T-cell (primary cell): ENCODE data around the gene CLOCK. TPM values are rescaled to one million over a fixed set of nuclear protein-coding genes. Genes with fewer than 3 reads are reported as not detected.

Experiments
- ATAC-seq, 4 experiments: fragments of 200-7000 bp in 3 of 4; fragments of 150-1000 bp in 1 of 4; cut with Tn5 transposase; replicated peaks in 1 of 4; 1 replicate in 3 of 4; 2 replicates in 1 of 4; pipeline ENCODE4 v1.10.0; 2021; ENCODE audit warnings: moderate library complexity in 3 of 4, mild to moderate bottlenecking in 2 of 4, moderate number of reproducible peaks in 1 of 4
- CTCF ChIA-PET, 2 donors: fragments of 300-600 bp; sonication (Branson Sonifier 250); formaldehyde crosslinking; loops; one replicate each; lab custom pipeline; 2022; ENCODE audit warnings: antibody characterized with exemption in 2 of 2; lab: Charles Lee
- POLR2A ChIA-PET, 2 donors: fragments of 300-600 bp; sonication (Branson Sonifier 250); formaldehyde crosslinking; loops; one replicate each; lab custom pipeline; 2022; ENCODE audit warnings: antibody characterized with exemption in 2 of 2; lab: Charles Lee
- DNase-seq, 35 experiments: peaks; one replicate each; pipeline versions ENCODE4 v3.0.0 to v3.0.0-alpha.2; 2013 to 2023
- H3K27ac ChIP-seq: one replicate; pipeline ENCODE4 v1.5.1; 2013; ENCODE audit warnings: low read length
- H3K27me3 ChIP-seq, 2 experiments: replicated peaks in 1 of 2; 1 replicate in 1 of 2; 2 replicates in 1 of 2; pipeline versions ENCODE4 v1.6.1 to v1.7.0; 2013; ENCODE audit warnings: low read length in 1 of 2, mixed read lengths in 1 of 2; ENCODE audit not compliant: control insufficient read depth in 2 of 2, insufficient read depth in 2 of 2; ENCODE audit errors: extremely low read depth in 1 of 2
- H3K36me3 ChIP-seq, 2 donors: 1 replicate in 1 of 2; 2 replicates in 1 of 2; pipeline versions ENCODE4 v1.6.1 to v1.7.0; 2013; ENCODE audit warnings: low read length in 1 of 2; ENCODE audit not compliant: control insufficient read depth in 2 of 2, insufficient read depth in 1 of 2; ENCODE audit errors: extremely low read depth in 1 of 2
- H3K4me1 ChIP-seq, 2 experiments: 1 replicate in 1 of 2; 2 replicates in 1 of 2; pipeline versions ENCODE4 v1.6.1 to v1.7.0; 2013; ENCODE audit warnings: low read length in 2 of 2, mixed read lengths in 1 of 2; ENCODE audit not compliant: insufficient read depth in 2 of 2, control insufficient read depth in 1 of 2; ENCODE audit errors: extremely low read depth in 1 of 2
- H3K4me3 ChIP-seq, 2 donors: 1 replicate in 1 of 2; 2 replicates in 1 of 2; pipeline versions ENCODE4 v1.5.1 to v1.7.0; 2013; ENCODE audit warnings: mild to moderate bottlenecking in 2 of 2, low read length in 1 of 2, moderate library complexity in 1 of 2; ENCODE audit not compliant: control insufficient read depth in 1 of 2; ENCODE audit errors: extremely low read depth in 1 of 2
- H3K9me3 ChIP-seq: 2 replicates; pipeline ENCODE4 v1.7.0; 2013
- H3K27ac Mint-ChIP-seq, 2 donors: one replicate each; pipeline ENCODE4 v1.8.0; 2020 to 2021; ENCODE audit warnings: mild to moderate bottlenecking in 2 of 2, mixed read lengths in 2 of 2
- H3K27me3 Mint-ChIP-seq, 2 donors: one replicate each; pipeline ENCODE4 v1.8.0; 2021 to 2022; ENCODE audit warnings: mixed read lengths in 2 of 2
- H3K36me3 Mint-ChIP-seq: one replicate; pipeline ENCODE4 v1.8.0; 2021; ENCODE audit warnings: mixed read lengths
- H3K4me1 Mint-ChIP-seq, 3 donors: one replicate each; pipeline ENCODE4 v1.8.0; 2020 to 2022; ENCODE audit warnings: mixed read lengths in 3 of 3, mild to moderate bottlenecking in 1 of 3
- H3K4me3 Mint-ChIP-seq, 3 donors: one replicate each; pipeline ENCODE4 v1.8.0; 2020 to 2022; ENCODE audit warnings: mild to moderate bottlenecking in 3 of 3, mixed read lengths in 3 of 3, moderate library complexity in 3 of 3
- H3K9me3 Mint-ChIP-seq, 3 donors: one replicate each; pipeline ENCODE4 v1.8.0; 2020 to 2022; ENCODE audit warnings: mixed read lengths in 3 of 3
- WGBS: methylation state at CpG from one replicate; pipeline ENCODE4 v1.1.5; 2013; ENCODE audit warnings: missing lambda C conversion rate; ENCODE audit not compliant: insufficient coverage; 5-methylcytosine and 5-hydroxymethylcytosine counted together
- total RNA-seq, 35 experiments: library from RNA in 6 of 35; stranded (reverse) in 6 of 35; fragments of 120-200 nt in 1 of 35; gene quantifications; one replicate each; pipeline versions ENCODE4 v1.2.1 to v1.2.4 and lab custom pipeline; 2013 to 2026

The CLOCK gene
- total RNA-seq, 5 donors from 2014 or later (not counting 1 experiment from before 2014, with no cell fraction given), result 9.5 to 16.0 (median 11.6) TPM

- Histone ChIP-seq H3K36me3 (peaks cover 10 to 57% of the 10 kb centered on the region in 2 donors), H3K27ac (no peak overlapping the region), H3K9me3 (no peaks in the 10 kb centered on the region), H3K27me3 (no peaks in the 10 kb centered on the region), H3K4me1 (no peaks in the 10 kb centered on the region), H3K4me3 (no peak overlapping the region)
- 100% methylated on average over 1 of the region's 3 CpGs for WGBS
- ATAC-seq, result no peak
- ChIA-PET POLR2A (no interaction called here), CTCF (no interaction called here)
- H3K4me3 Mint-ChIP-seq, result no peak overlapping the region
- peaks cover 36% of the 10 kb centered on the region for H3K36me3 Mint-ChIP-seq
- H3K9me3 Mint-ChIP-seq, result no peaks in the 10 kb centered on the region
- no peak overlapping the region for H3K27ac Mint-ChIP-seq
- H3K4me1 Mint-ChIP-seq, result peaks cover 0 to 10% (median 4%) of the 10 kb centered on the region in 3 donors
- H3K27me3 Mint-ChIP-seq, result no peaks in the 10 kb centered on the region
- no peak for DNase-seq
Measured at GRCh38 chr4:55416176-55416575, 130.5 kb downstream of the CLOCK start.

- Histone ChIP-seq H3K4me1 (peaks cover 2 to 6% of the 10 kb centered on the region in 2 experiments), H3K4me3 (no peak overlapping the region), H3K27me3 (no peaks in the 10 kb centered on the region), H3K27ac (no peak overlapping the region), H3K9me3 (no peaks in the 10 kb centered on the region), H3K36me3 (peaks cover 5 to 35% of the 10 kb centered on the region in 2 donors)
- ATAC-seq (no peak), DNase-seq (no peak)
- WGBS, result 94% methylated on average over 3 of the region's 6 CpGs
- H3K4me1 Mint-ChIP-seq, result peaks cover 21 to 39% (median 34%) of the 10 kb centered on the region in 3 donors
- peaks cover 20% of the 10 kb centered on the region for H3K36me3 Mint-ChIP-seq
- ChIA-PET CTCF (no interaction called here), POLR2A (interaction anchor here in 1 of 2 donors (0.6 kb wide), 1 partner anchor 83 kb away, joined by 4 read pairs; no protein-coding TSS in a partner anchor)
- no peaks in the 10 kb centered on the region for H3K9me3 Mint-ChIP-seq
- H3K4me3 Mint-ChIP-seq, result no peak overlapping the region
- no peak overlapping the region for H3K27ac Mint-ChIP-seq
- no peaks in the 10 kb centered on the region for H3K27me3 Mint-ChIP-seq
Measured at GRCh38 chr4:55411621-55412020, 135.1 kb downstream of the CLOCK start.

- peaks cover 0 to 27% of the 10 kb centered on the region in 2 donors for H3K36me3 ChIP-seq
- H3K9me3 Mint-ChIP-seq, result no peaks in the 10 kb centered on the region
- H3K9me3 ChIP-seq, result no peaks in the 10 kb centered on the region
- peaks cover 26% of the 10 kb centered on the region for H3K36me3 Mint-ChIP-seq
- H3K4me3 Mint-ChIP-seq, result no peak overlapping the region
- peaks cover 2 to 6% of the 10 kb centered on the region in 2 experiments for H3K4me1 ChIP-seq
- DNase-seq (no peak), ATAC-seq (no peak)
- peaks cover 33 to 49% (median 43%) of the 10 kb centered on the region in 3 donors for H3K4me1 Mint-ChIP-seq
- H3K27ac Mint-ChIP-seq, result no peak overlapping the region
- no peaks in the 10 kb centered on the region for H3K27me3 Mint-ChIP-seq
- H3K27ac ChIP-seq, result no peak overlapping the region
- H3K27me3 ChIP-seq, result no peaks in the 10 kb centered on the region
- ChIA-PET POLR2A (interaction anchor here (0.7 to 0.8 kb wide), 2 partner anchors 13 to 17 kb away, joined by 3 to 4 read pairs; no protein-coding TSS in a partner anchor), CTCF (interaction anchor here (1.4 to 1.5 kb wide), 3 partner anchors 11 to 144 kb away, joined by 3 to 5 read pairs (median 4); no protein-coding TSS in a partner anchor)
- WGBS, result 92% methylated on average over 6 of the region's 8 CpGs
- H3K4me3 ChIP-seq, result no peak overlapping the region
Measured at GRCh38 chr4:55410431-55410830, 136.3 kb downstream of the CLOCK start.

GRCh38 chr4:55409468-55410171 is 137.1 kb downstream of the CLOCK start:
- Histone ChIP-seq H3K27ac (no peak overlapping the region), H3K4me1 (peaks cover 2 to 6% of the 10 kb centered on the region in 2 experiments), H3K27me3 (no peaks in the 10 kb centered on the region), H3K36me3 (peaks cover 0 to 22% of the 10 kb centered on the region in 2 donors), H3K4me3 (no peak overlapping the region), H3K9me3 (no peaks in the 10 kb centered on the region)
- no peaks in the 10 kb centered on the region for H3K27me3 Mint-ChIP-seq
- ATAC-seq (peak in 1 of 4 experiments; percentile 57), DNase-seq (peak in 4 of 35 experiments; percentile 4 to 32 (median 18))
- H3K4me3 Mint-ChIP-seq, result no peak overlapping the region
- H3K36me3 Mint-ChIP-seq, result peaks cover 27% of the 10 kb centered on the region
- ChIA-PET CTCF (interaction anchor here (1.4 to 1.5 kb wide), 4 partner anchors 10 to 145 kb away, joined by 3 to 5 read pairs (median 4); no protein-coding TSS in a partner anchor), POLR2A (interaction anchor here in 1 of 2 donors (0.6 to 0.8 kb wide), 2 partner anchors 12 to 131 kb away, joined by 3 to 4 read pairs; no protein-coding TSS in a partner anchor)
- no peaks in the 10 kb centered on the region for H3K9me3 Mint-ChIP-seq
- H3K27ac Mint-ChIP-seq, result peak overlapping the region in 1 of 2 donors; percentile 79
- H3K4me1 Mint-ChIP-seq, result peaks cover 34 to 54% (median 45%) of the 10 kb centered on the region in 3 donors
- WGBS, result 90% methylated on average over 5 of the region's 10 CpGs

GRCh38 chr4:55407764-55408163 is 138.9 kb downstream of the CLOCK start:
- no peaks in the 10 kb centered on the region for H3K27me3 Mint-ChIP-seq
- no peak overlapping the region for H3K4me3 Mint-ChIP-seq
- no peak overlapping the region for H3K27ac ChIP-seq
- H3K4me3 ChIP-seq, result no peak overlapping the region
- no peaks in the 10 kb centered on the region for H3K27me3 ChIP-seq
- H3K36me3 Mint-ChIP-seq, result peaks cover 37% of the 10 kb centered on the region
- WGBS, result no CpG with 5 or more reads among the region's 3 CpGs
- ChIA-PET POLR2A (no interaction called here), CTCF (interaction anchor here (0.6 to 1.2 kb wide), 4 partner anchors 8 to 1583 kb away, joined by 3 to 4 read pairs (median 3); no protein-coding TSS in a partner anchor)
- H3K27ac Mint-ChIP-seq, result no peak overlapping the region
- no peaks in the 10 kb centered on the region for H3K9me3 ChIP-seq
- no peak for DNase-seq
- ATAC-seq, result no peak
- peaks cover 0 to 18% of the 10 kb centered on the region in 2 donors for H3K36me3 ChIP-seq
- peaks cover 2 to 6% of the 10 kb centered on the region in 2 experiments for H3K4me1 ChIP-seq
- no peaks in the 10 kb centered on the region for H3K9me3 Mint-ChIP-seq
- H3K4me1 Mint-ChIP-seq, result peaks cover 34 to 62% (median 53%) of the 10 kb centered on the region in 3 donors

GRCh38 chr4:55407119-55407518 is 139.6 kb downstream of the CLOCK start:
- Histone ChIP-seq H3K27me3 (no peaks in the 10 kb centered on the region), H3K36me3 (peaks cover 0 to 18% of the 10 kb centered on the region in 2 donors), H3K9me3 (no peaks in the 10 kb centered on the region), H3K27ac (no peak overlapping the region), H3K4me3 (no peak overlapping the region), H3K4me1 (peaks cover 2 to 6% of the 10 kb centered on the region in 2 experiments)
- WGBS, result 64% methylated on average over 2 of the region's 3 CpGs
- Mint-ChIP-seq H3K4me1 (peaks cover 34 to 62% (median 51%) of the 10 kb centered on the region in 3 donors), H3K36me3 (peaks cover 37% of the 10 kb centered on the region), H3K27me3 (no peaks in the 10 kb centered on the region), H3K27ac (no peak overlapping the region), H3K4me3 (no peak overlapping the region), H3K9me3 (no peaks in the 10 kb centered on the region)
- ChIA-PET POLR2A (no interaction called here), CTCF (no interaction called here)
- ATAC-seq (no peak), DNase-seq (no peak)
